H1 (cell line): ENCODE measurements around the gene TRAF3IP1. TPM values are rescaled to one million over a fixed set of nuclear protein-coding genes. Genes with fewer than 3 reads are reported as not detected.
A peak's percentile ranks its signal among the peaks of the same experiment; 100 is the strongest.

Experiments
- CTCF ChIA-PET: fragments of 300-600 bp; sonication (Branson Sonifier 250); formaldehyde crosslinking; loops from one replicate; lab custom pipeline; 2021; ENCODE audit not compliant: partially characterized antibody; lab: Charles Lee
- POLR2A ChIA-PET: fragments of 300-600 bp; sonication (Branson Sonifier 250); formaldehyde crosslinking; loops from one replicate; lab custom pipeline; 2021; ENCODE audit warnings: inconsistent platforms; ENCODE audit not compliant: partially characterized antibody; lab: Charles Lee
- DNase-seq, 2 experiments: peaks; one replicate each; pipeline versions ENCODE4 v3.0.0 to v3.0.0-alpha.2; 2010 to 2022; ENCODE audit warnings: low spot score in 2 of 2, low read depth in 1 of 2, mixed read lengths in 1 of 2
- FAIRE-seq: peaks from 2 replicates; lab custom pipeline; 2011; peaks lifted over from hg19 to GRCh38; lab: Jason Lieb, UNC
- H2AFZ ChIP-seq: 2 replicates; pipeline ENCODE4 v1.8.1; 2012; ENCODE audit warnings: low read length, inconsistent platforms
- H2AK5ac ChIP-seq: 2 replicates; pipeline ENCODE4 v1.6.1; 2013; ENCODE audit warnings: low read depth, low read length
- H2BK120ac ChIP-seq: replicated peaks from 2 replicates; pipeline ENCODE3; 2013; ENCODE audit warnings: low read depth, low read length, inconsistent platforms
- H2BK12ac ChIP-seq: 2 replicates; pipeline ENCODE4 v1.6.1; 2013; ENCODE audit warnings: low read depth, low read length
- H2BK15ac ChIP-seq: 2 replicates; pipeline ENCODE4 v1.6.1; 2013; ENCODE audit warnings: low read length
- H2BK20ac ChIP-seq: 2 replicates; pipeline ENCODE4 v1.6.1; 2013; ENCODE audit warnings: low read length
- H2BK5ac ChIP-seq: 2 replicates; pipeline ENCODE4 v1.6.1; 2013; ENCODE audit warnings: low read depth, low read length
- H3K14ac ChIP-seq: 2 replicates; pipeline ENCODE4 v1.6.1; 2013; ENCODE audit warnings: inconsistent platforms; ENCODE audit not compliant: insufficient read length
- H3K18ac ChIP-seq: 2 replicates; pipeline ENCODE4 v1.6.1; 2013; ENCODE audit warnings: low read length; ENCODE audit errors: extremely low read depth
- H3K23ac ChIP-seq: 2 replicates; pipeline ENCODE4 v1.6.1; 2013; ENCODE audit warnings: inconsistent platforms; ENCODE audit not compliant: insufficient read length
- H3K23me2 ChIP-seq: 2 replicates; pipeline ENCODE4 v1.6.1; 2013; ENCODE audit warnings: low read depth, low read length
- H3K27ac ChIP-seq: 2 replicates; pipeline ENCODE4 v1.6.1; 2011; ENCODE audit warnings: low read depth, low read length, inconsistent platforms
- H3K27me3 ChIP-seq, 4 experiments: replicated peaks in 1 of 4; 1 replicate in 1 of 4; 2 replicates in 3 of 4; pipeline versions ENCODE4 v1.6.1 to v1.8.1; 2011 to 2013; ENCODE audit warnings: low read length in 3 of 4, mild to moderate bottlenecking in 3 of 4, inconsistent platforms in 2 of 4, mixed read lengths in 2 of 4, moderate library complexity in 1 of 4; ENCODE audit not compliant: control insufficient read depth in 3 of 4, insufficient read depth in 3 of 4; ENCODE audit errors: extremely low read depth in 1 of 4
- H3K36me3 ChIP-seq, 4 experiments: 2 replicates each; pipeline versions ENCODE4 v1.6.1 to v1.8.1; 2011 to 2013; ENCODE audit warnings: mild to moderate bottlenecking in 4 of 4, low read length in 3 of 4, moderate library complexity in 2 of 4, control low read depth in 1 of 4, inconsistent platforms in 1 of 4; ENCODE audit not compliant: insufficient read depth in 4 of 4, control insufficient read depth in 2 of 4
- H3K4ac ChIP-seq: replicated peaks from 2 replicates; pipeline ENCODE3; 2013; ENCODE audit warnings: low read length, low read depth, mixed read lengths, inconsistent platforms; ENCODE audit not compliant: insufficient read length
- H3K4me1 ChIP-seq, 4 experiments: replicated peaks in 1 of 4; 1 replicate in 1 of 4; 2 replicates in 3 of 4; pipeline versions ENCODE4 v1.6.1 to v1.8.1; 2011 to 2013; ENCODE audit warnings: low read length in 3 of 4, inconsistent platforms in 2 of 4, mixed read lengths in 1 of 4; ENCODE audit not compliant: insufficient read depth in 4 of 4, control insufficient read depth in 3 of 4
- H3K4me2 ChIP-seq, 2 experiments: 2 replicates each; pipeline versions ENCODE4 v1.6.1 to v1.8.1; 2011 to 2013; ENCODE audit warnings: low read depth in 2 of 2, low read length in 2 of 2, control low read depth in 1 of 2, inconsistent platforms in 1 of 2, mild to moderate bottlenecking in 1 of 2; ENCODE audit not compliant: insufficient read depth in 1 of 2
- H3K4me3 ChIP-seq, 4 experiments: fragments of 200-600, 300-600 bp in 1 of 4; sonication (generic), shearing (Covaris generic), sonication (Bioruptor Twin) in 1 of 4; 2 replicates each; pipeline versions ENCODE4 v1.5.1 to v1.8.1; 2011 to 2016; ENCODE audit warnings: low read length in 4 of 4, low read depth in 3 of 4, control low read depth in 2 of 4, inconsistent platforms in 2 of 4, mild to moderate bottlenecking in 2 of 4, mixed read lengths in 1 of 4, moderate library complexity in 1 of 4; ENCODE audit not compliant: insufficient read depth in 2 of 4; ENCODE audit errors: extremely low read depth in 1 of 4
- H3K56ac ChIP-seq: replicated peaks from 2 replicates; pipeline ENCODE3; 2013; ENCODE audit warnings: low read depth, mild to moderate bottlenecking, mixed read lengths, low read length, inconsistent platforms; ENCODE audit not compliant: insufficient read length
- H3K79me1 ChIP-seq: 2 replicates; pipeline ENCODE4 v1.6.1; 2013; ENCODE audit warnings: low read depth, low read length, control low read depth
- H3K79me2 ChIP-seq, 2 experiments: 2 replicates each; pipeline versions ENCODE4 v1.6.1 to v1.8.1; 2012 to 2013; ENCODE audit warnings: low read length in 2 of 2, mild to moderate bottlenecking in 2 of 2, inconsistent platforms in 1 of 2; ENCODE audit not compliant: insufficient read depth in 2 of 2, control insufficient read depth in 1 of 2
- H3K9ac ChIP-seq, 4 experiments: replicated peaks in 1 of 4; 1 replicate in 1 of 4; 2 replicates in 3 of 4; pipeline versions ENCODE4 v1.6.1 to v1.8.1; 2011 to 2013; ENCODE audit warnings: low read depth in 3 of 4, low read length in 3 of 4, control low read depth in 2 of 4, mild to moderate bottlenecking in 2 of 4, moderate library complexity in 2 of 4, inconsistent platforms in 1 of 4; ENCODE audit errors: extremely low read depth in 1 of 4
- H3K9me3 ChIP-seq, 2 experiments: 2 replicates each; pipeline versions ENCODE4 v1.6.1 to v1.8.1; 2012 to 2013; ENCODE audit warnings: mild to moderate bottlenecking in 2 of 2, moderate library complexity in 2 of 2, control low read depth in 1 of 2, inconsistent platforms in 1 of 2, low read depth in 1 of 2, low read length in 1 of 2, mixed read lengths in 1 of 2; ENCODE audit not compliant: insufficient read depth in 2 of 2
- H4K20me1 ChIP-seq, 2 experiments: replicated peaks in 1 of 2; 2 replicates each; pipeline versions ENCODE3 to v1.8.1; 2011 to 2013; ENCODE audit warnings: inconsistent platforms in 2 of 2, low read length in 2 of 2, mild to moderate bottlenecking in 1 of 2; ENCODE audit not compliant: insufficient read depth in 2 of 2, control insufficient read depth in 1 of 2
- H4K5ac ChIP-seq: 2 replicates; pipeline ENCODE4 v1.6.1; 2013; ENCODE audit warnings: low read length, low read depth, mixed read lengths, inconsistent platforms; ENCODE audit not compliant: insufficient read length
- H4K8ac ChIP-seq: 2 replicates; pipeline ENCODE4 v1.8.0; 2013; ENCODE audit warnings: mild to moderate bottlenecking, moderate library complexity, low read length, inconsistent platforms; ENCODE audit not compliant: insufficient read depth; ENCODE audit errors: extremely low read depth
- H4K91ac ChIP-seq: replicated peaks from 2 replicates; pipeline ENCODE3; 2013; ENCODE audit warnings: low read length, mixed read lengths, inconsistent platforms; ENCODE audit not compliant: insufficient read length
- CREB1 ChIP-seq: IDR thresholded peaks from 2 replicates; pipeline ENCODE4 v1.6.1; 2012; ENCODE audit warnings: inconsistent platforms
- CTBP2 ChIP-seq: IDR thresholded peaks from 2 replicates; pipeline ENCODE4 v1.7.0; 2011; ENCODE audit warnings: borderline replicate concordance, mild to moderate bottlenecking, moderate library complexity, mixed read lengths, low read length; ENCODE audit not compliant: insufficient read depth, insufficient read length
- KDM5A ChIP-seq: fragments of 200-600 bp; IDR thresholded peaks from 2 replicates; pipeline ENCODE4 v1.7.1; 2012; ENCODE audit warnings: mild to moderate bottlenecking, low read length, inconsistent platforms, mixed read lengths
- YY1 ChIP-seq: IDR thresholded peaks from 2 replicates; pipeline ENCODE4 v1.6.1; 2011; ENCODE audit warnings: low read depth, mild to moderate bottlenecking, low read length
- WGBS, 2 experiments: shearing (Covaris generic) in 1 of 2; methylation state at CpG; one replicate each; pipeline versions ENCODE4 v1.1.6 to v1.1.7; 2013 to 2015; ENCODE audit warnings: low lambda C conversion rate in 2 of 2, mixed read lengths in 2 of 2, inconsistent platforms in 1 of 2, low coverage in 1 of 2, missing lambda C conversion rate in 1 of 2; ENCODE audit not compliant: insufficient replicate concordance in 2 of 2, insufficient coverage in 1 of 2, insufficient read length in 1 of 2; ENCODE audit errors: extremely low coverage in 1 of 2, missing lambda C conversion rate in 1 of 2; 5-methylcytosine and 5-hydroxymethylcytosine counted together
- polyA plus RNA-seq, 7 experiments: library from polyadenylated mRNA; depleted of rRNA in 3 of 7; stranded (reverse) in 5 of 7; unstranded in 2 of 7; fragments of >200 nt in 5 of 7; fragments of 200-250 nt in 2 of 7; gene quantifications; 1 replicate in 5 of 7; 2 replicates in 1 of 7; 4 replicates in 1 of 7; pipeline versions ENCODE4 v1.2.1 to v1.2.3, GENCODE V29; 2011 to 2013; ENCODE audit warnings: missing spikeins in 2 of 7, mixed read lengths in 2 of 7
- total RNA-seq: library from RNA; stranded (reverse); fragmentation: NEBNext Ultra II Directional; extraction: Animal tissue kit (Norgen Biotek cat#: 25700); gene quantifications from 2 replicates; pipeline ENCODE4 v1.2.1, GENCODE V29; 2021
- TF ChIP-seq, protein P1 (sequence below): IDR thresholded peaks from 2 replicates; pipeline ENCODE4 v1.6.1; 2011; ENCODE audit warnings: low read length, improper control_type of control experiment

Gene TRAF3IP1
- total and polyA plus RNA-seq, 2 of the 8 experiments (the other 6 are each of a cell fraction or from before 2014, with no cell fraction given) = 2.3 to 17.5 TPM

DNA sequence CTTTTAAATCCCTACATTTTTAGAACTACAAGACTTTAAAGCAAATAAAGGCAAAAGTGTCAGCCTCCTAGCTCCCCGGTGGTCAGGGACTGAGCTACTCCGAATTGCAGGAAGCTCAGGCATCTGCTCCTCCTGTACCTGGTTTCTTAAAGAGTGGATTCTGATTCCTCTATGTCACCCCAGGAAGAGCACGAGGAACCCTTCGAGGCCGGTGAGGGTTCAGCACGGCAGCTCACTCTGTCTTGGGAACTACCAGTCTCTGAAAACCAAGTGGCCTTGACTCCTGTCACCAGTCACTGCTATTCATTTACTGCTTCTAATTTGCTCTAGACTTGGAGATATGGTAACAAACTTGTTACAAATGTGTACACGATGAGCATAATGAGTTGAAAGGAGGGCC, 34.2 kb upstream of the TRAF3IP1 start:
- H4K8ac ChIP-seq = 0 out of 2 replicates have a peak overlapping the region, but pooled peaks have one; percentile 1
- POLR2A ChIA-PET = no interaction called here
- no peak overlapping the region for H2BK120ac ChIP-seq
- no peak overlapping the region for H2AK5ac ChIP-seq
- FAIRE-seq (no peak), DNase-seq (no peak)
- CTCF ChIA-PET = interaction anchor here (0.6 to 18.9 kb wide), 7 partner anchors 8 to 858 kb away, joined by 3 to 298 read pairs (median 4); no protein-coding TSS in a partner anchor
- H3K36me3 ChIP-seq = no peaks in the 10 kb centered on the region
- no peak overlapping the region for H4K91ac ChIP-seq
- H2AFZ ChIP-seq = no peak overlapping the region
- H4K5ac ChIP-seq = no peak overlapping the region
- peaks cover 1 to 5% of the 10 kb centered on the region in 2 experiments for H4K20me1 ChIP-seq
- no peak overlapping the region for H3K4ac ChIP-seq
- H3K23me2 ChIP-seq = peaks cover 12% of the 10 kb centered on the region
- peaks cover 0 to 10% (median 2%) of the 10 kb centered on the region in 4 experiments; a peak in 2 of 7 replicates for H3K27me3 ChIP-seq
- no peak overlapping the region for H2BK5ac ChIP-seq
- H3K4me1 ChIP-seq = peaks cover 7 to 25% (median 18%) of the 10 kb centered on the region in 4 experiments
- H3K18ac ChIP-seq = no peak overlapping the region
- 0 out of 4 replicates have a peak overlapping the region, but pooled peaks of 1 of the 2 experiments have one; percentile 19 for H3K4me2 ChIP-seq
- WGBS, 2 experiments = 68% methylated on average over 7 of the region's 7 CpGs; no CpG with 5 or more reads in 1 of the 2 experiments
- no peak overlapping the region for H3K23ac ChIP-seq
- no peak overlapping the region for H3K4me3 ChIP-seq
- H2BK15ac ChIP-seq = no peak overlapping the region
- no peak overlapping the region for H2BK20ac ChIP-seq
- H3K9me3 ChIP-seq = no peaks in the 10 kb centered on the region
- H2BK12ac ChIP-seq = 0 out of 2 replicates have a peak overlapping the region, but pooled peaks have one; percentile 9
- TF ChIP-seq CTBP2 (no peak), YY1 (no peak), CREB1 (no peak), KDM5A (no peak)
- TF ChIP-seq, protein P1, sequence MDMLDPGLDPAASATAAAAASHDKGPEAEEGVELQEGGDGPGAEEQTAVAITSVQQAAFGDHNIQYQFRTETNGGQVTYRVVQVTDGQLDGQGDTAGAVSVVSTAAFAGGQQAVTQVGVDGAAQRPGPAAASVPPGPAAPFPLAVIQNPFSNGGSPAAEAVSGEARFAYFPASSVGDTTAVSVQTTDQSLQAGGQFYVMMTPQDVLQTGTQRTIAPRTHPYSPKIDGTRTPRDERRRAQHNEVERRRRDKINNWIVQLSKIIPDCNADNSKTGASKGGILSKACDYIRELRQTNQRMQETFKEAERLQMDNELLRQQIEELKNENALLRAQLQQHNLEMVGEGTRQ = no peak
- TF ChIP-seq, all 59 proteins: peak for 0
- no peaks in the 10 kb centered on the region; the same call in none of the 2 replicates for H3K79me1 ChIP-seq
- no peak overlapping the region for H3K56ac ChIP-seq
- no peak overlapping the region for H3K14ac ChIP-seq
- H3K27ac ChIP-seq = no peak overlapping the region
- peak overlapping the region in 1 of 4 experiments; percentile 3; a peak in 1 of 7 replicates for H3K9ac ChIP-seq
- H3K79me2 ChIP-seq = peaks cover 0 to 4% of the 10 kb centered on the region in 2 experiments; a peak in 1 of 4 replicates
